HepG2 (cell line): Measurements from ENCODE around the gene C3orf22. TPM values are rescaled to one million over a fixed set of nuclear protein-coding genes. Genes with fewer than 3 reads are reported as not detected.

Experiments
- CBX2 ChIP-seq, 2 experiments: fragments of 200-600 bp in 1 of 2; sonication (generic); formaldehyde crosslinking in 1 of 2; IDR thresholded peaks; 2 replicates each; pipeline versions ENCODE4 v1.7.0 to v1.8.1; 2018 to 2022; ENCODE audit warnings: low read depth in 2 of 2, low read length in 1 of 2, mild to moderate bottlenecking in 1 of 2, missing genetic modification reagents in 1 of 2
- FOXM1 ChIP-seq: sonication (generic); formaldehyde crosslinking; IDR thresholded peaks from 2 replicates; pipeline ENCODE4 v1.5.0; 2020; ENCODE audit warnings: missing genetic modification reagents
- GATAD2A ChIP-seq: IDR thresholded peaks from 2 replicates; pipeline ENCODE4 v1.6.1; 2016
- NFATC3 ChIP-seq: sonication (generic); formaldehyde crosslinking; IDR thresholded peaks from 2 replicates; pipeline ENCODE4 v1.5.1; 2020; ENCODE audit warnings: mild to moderate bottlenecking, missing genetic modification reagents
- NFYC ChIP-seq: IDR thresholded peaks from 2 replicates; pipeline ENCODE4 v1.6.1; 2016; ENCODE audit warnings: missing genetic modification reagents, missing compliant biosample characterization
- POLR2A ChIP-seq, 2 experiments: IDR thresholded peaks; 2 replicates each; pipeline ENCODE4 v1.6.1; 2011; ENCODE audit warnings: low read depth in 2 of 2, low read length in 2 of 2, mild to moderate bottlenecking in 1 of 2, moderate library complexity in 1 of 2; ENCODE audit not compliant: insufficient read depth in 1 of 2
- POLR2AphosphoS5 ChIP-seq: IDR thresholded peaks from 2 replicates; pipeline ENCODE4 v1.6.1; 2012; ENCODE audit warnings: low read depth, low read length
- PRDM4 ChIP-seq: sonication (generic); formaldehyde crosslinking; IDR thresholded peaks from 2 replicates; pipeline ENCODE4 v1.9.0; 2021; ENCODE audit warnings: missing genetic modification reagents, borderline replicate concordance
- SYNCRIP ChIP-seq: fragments of 200-400 bp; formaldehyde crosslinking; IDR thresholded peaks from 2 replicates; pipeline ENCODE4 v1.6.1; 2018; ENCODE audit warnings: mild to moderate bottlenecking, low read depth, low read length; ENCODE audit not compliant: insufficient read depth
- YEATS2 ChIP-seq: sonication (generic); formaldehyde crosslinking; IDR thresholded peaks from 2 replicates; pipeline ENCODE4 v1.4.0; 2020; ENCODE audit warnings: missing genetic modification reagents, borderline replicate concordance
- YY1 ChIP-seq: IDR thresholded peaks from 2 replicates; pipeline ENCODE4 v1.6.1; 2011; ENCODE audit warnings: low read length, low read depth, moderate library complexity, mild to moderate bottlenecking; ENCODE audit not compliant: insufficient read depth, insufficient replicate concordance
- ZBED4 ChIP-seq: sonication (generic); formaldehyde crosslinking; IDR thresholded peaks from 2 replicates; pipeline ENCODE4 v1.4.0; 2020; ENCODE audit warnings: missing genetic modification reagents, borderline replicate concordance
- ZNF354B ChIP-seq: sonication (generic); formaldehyde crosslinking; IDR thresholded peaks from 2 replicates; pipeline ENCODE4 v1.8.0; 2022; ENCODE audit warnings: mild to moderate bottlenecking, missing genetic modification reagents
- ZNF574 ChIP-seq: sonication (generic); formaldehyde crosslinking; IDR thresholded peaks from 2 replicates; pipeline ENCODE4 v1.4.0; 2020; ENCODE audit warnings: missing genetic modification reagents
- polyA plus RNA-seq, 8 experiments: library from polyadenylated mRNA; depleted of rRNA in 3 of 8; stranded (reverse) in 7 of 8; unstranded in 1 of 8; fragments of >200 nt; fragmentation: Illumina TruSeq in 4 of 8; extraction: Trizol in 4 of 8; gene quantifications; 2 replicates each; pipeline versions ENCODE4 v1.2.1 to v1.2.3, GENCODE V29; 2011 to 2016; ENCODE audit warnings: low read depth in 4 of 8, missing spikeins in 1 of 8, mixed read lengths in 1 of 8; ENCODE audit not compliant: insufficient read depth in 1 of 8
- total RNA-seq, 5 experiments: library from RNA; depleted of rRNA; stranded (reverse); fragments of >200 nt; fragmentation: Illumina TruSeq; extraction: Trizol; gene quantifications; 2 replicates each; pipeline ENCODE4 v1.2.3, GENCODE V29; 2016; ENCODE audit warnings: low read depth in 1 of 5
- TF ChIP-seq, protein P1 (sequence below): sonication (generic); formaldehyde crosslinking; IDR thresholded peaks from 2 replicates; pipeline ENCODE4 v1.5.0; 2020; ENCODE audit warnings: mild to moderate bottlenecking, low read depth, missing genetic modification reagents, borderline replicate concordance
- TF ChIP-seq, protein P2 (sequence below): sonication (generic); formaldehyde crosslinking; IDR thresholded peaks from 2 replicates; pipeline ENCODE4 v1.4.0; 2020; ENCODE audit warnings: mild to moderate bottlenecking, missing genetic modification reagents

The C3orf22 gene
- total and polyA plus RNA-seq, 2 of the 13 experiments (the other 11 are each of a cell fraction or from before 2014, with no cell fraction given): not detected

GRCh38 chr3:126522363-126522788, 36.4 kb downstream of the C3orf22 start (continued):
- TF ChIP-seq YEATS2 (no peak), SYNCRIP (no peak), YY1 (peak; percentile 35), NFATC3 (CRISPR knock-in tag) (no peak), CBX2 (IDR thresholded peaks at IDR 0.05; ENCODE audit: low read depth, low read length) (no peak), CBX2 (CRISPR knock-in tag; IDR thresholded peaks at IDR 0.05; ENCODE audit: low read depth) (no peak), POLR2A (IDR thresholded peaks at IDR 0.05; ENCODE audit: insufficient read depth in 1 of 2, low read depth in 2 of 2, low read length in 2 of 2) (no peak), GATAD2A (peak; percentile 44; the same call in 1 of the 2 replicates), ZBED4 (CRISPR knock-in tag) (no peak), PRDM4 (CRISPR knock-in tag) (no peak), NFYC (no peak; the same call in 1 of the 2 replicates), POLR2AphosphoS5 (no peak), ZNF354B (CRISPR knock-in tag) (no peak), ZNF574 (CRISPR knock-in tag) (no peak), FOXM1 (CRISPR knock-in tag) (no peak)
- TF ChIP-seq, protein P1, sequence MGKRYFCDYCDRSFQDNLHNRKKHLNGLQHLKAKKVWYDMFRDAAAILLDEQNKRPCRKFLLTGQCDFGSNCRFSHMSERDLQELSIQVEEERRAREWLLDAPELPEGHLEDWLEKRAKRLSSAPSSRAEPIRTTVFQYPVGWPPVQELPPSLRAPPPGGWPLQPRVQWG: no peak
- TF ChIP-seq, protein P2, sequence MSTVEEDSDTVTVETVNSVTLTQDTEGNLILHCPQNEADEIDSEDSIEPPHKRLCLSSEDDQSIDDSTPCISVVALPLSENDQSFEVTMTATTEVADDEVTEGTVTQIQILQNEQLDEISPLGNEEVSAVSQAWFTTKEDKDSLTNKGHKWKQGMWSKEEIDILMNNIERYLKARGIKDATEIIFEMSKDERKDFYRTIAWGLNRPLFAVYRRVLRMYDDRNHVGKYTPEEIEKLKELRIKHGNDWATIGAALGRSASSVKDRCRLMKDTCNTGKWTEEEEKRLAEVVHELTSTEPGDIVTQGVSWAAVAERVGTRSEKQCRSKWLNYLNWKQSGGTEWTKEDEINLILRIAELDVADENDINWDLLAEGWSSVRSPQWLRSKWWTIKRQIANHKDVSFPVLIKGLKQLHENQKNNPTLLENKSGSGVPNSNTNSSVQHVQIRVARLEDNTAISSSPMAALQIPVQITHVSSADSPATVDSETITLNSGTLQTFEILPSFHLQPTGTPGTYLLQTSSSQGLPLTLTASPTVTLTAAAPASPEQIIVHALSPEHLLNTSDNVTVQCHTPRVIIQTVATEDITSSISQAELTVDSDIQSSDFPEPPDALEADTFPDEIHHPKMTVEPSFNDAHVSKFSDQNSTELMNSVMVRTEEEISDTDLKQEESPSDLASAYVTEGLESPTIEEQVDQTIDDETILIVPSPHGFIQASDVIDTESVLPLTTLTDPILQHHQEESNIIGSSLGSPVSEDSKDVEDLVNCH (CRISPR knock-in tag): no peak
